ENCODE measurements around the gene XRN2.

The XRN2 gene

DNA sequence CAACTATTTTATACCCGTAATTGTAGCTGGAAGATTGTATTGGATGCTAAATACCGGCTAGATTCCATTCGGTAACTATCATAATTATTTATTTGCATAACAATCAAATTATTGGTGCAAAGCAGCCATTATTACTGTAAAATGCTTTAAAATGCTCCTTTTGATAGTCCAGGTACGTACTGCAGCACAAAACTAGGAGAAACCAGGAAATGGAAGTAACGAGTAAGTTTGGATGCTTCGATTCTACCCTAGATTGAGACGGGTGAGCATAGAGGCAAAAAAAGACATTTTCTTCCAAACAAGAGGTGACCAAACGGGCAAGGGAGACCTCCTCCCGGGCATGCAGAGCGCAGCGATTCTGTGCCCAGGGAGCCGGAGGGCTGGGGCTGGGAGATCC is 469 bp upstream of the XRN2 start:
- no peak for DNase-seq

DNA sequence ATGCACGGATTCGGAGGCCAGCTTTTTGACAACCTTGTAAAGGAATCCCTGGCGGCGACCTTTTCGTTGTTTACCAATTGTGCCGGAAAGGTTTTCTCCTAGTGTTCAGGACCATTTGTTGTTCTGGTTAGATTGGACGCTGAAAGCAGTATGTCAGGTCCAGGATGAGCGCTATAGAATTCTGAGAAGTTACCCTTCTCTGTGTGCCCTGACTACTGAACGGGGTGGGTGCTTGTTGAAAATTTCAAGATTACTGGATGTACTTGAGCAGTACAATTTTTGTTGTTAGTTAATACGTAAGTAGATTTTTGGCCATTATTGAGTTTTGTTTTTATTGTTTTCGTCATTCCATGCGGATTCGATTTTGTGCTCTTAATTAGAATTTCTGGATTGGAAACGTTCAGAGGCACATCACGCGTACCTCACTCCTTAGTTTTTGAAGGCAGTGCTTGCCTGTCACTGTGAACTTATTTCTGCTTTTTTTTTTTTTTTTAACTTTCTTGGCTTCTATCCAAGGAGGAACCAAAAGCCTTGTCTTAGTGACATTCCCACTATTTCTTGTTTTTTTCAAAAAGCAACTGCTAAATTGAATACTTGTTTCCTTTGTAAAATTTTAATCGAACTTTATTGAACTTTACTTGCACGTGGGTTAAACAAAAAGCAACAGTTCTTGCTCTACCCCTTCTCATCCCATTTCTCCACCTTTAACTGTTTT is 898 bp downstream of the XRN2 start:
- no peak for DNase-seq

DNA sequence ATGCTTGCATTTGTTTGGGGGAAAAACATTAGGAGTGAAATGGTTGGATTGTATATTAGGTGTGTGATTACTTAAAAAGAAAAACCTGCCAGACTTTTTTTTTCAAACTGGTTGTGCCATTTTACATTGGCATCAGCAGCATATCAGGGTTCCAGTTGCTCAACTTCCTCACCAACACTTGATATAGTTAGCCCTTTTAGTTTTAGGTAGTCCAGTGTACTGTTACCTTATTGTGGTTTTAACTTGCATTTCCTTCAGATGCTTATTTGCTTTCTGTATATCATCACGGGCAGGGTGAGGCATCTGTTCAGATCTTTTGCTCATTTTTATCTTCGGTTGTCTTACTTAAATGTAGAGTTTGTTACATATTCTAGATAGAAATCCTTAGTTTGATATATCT is 5.2 kb downstream of the XRN2 start:
- DNase-seq, result no peak

DNA sequence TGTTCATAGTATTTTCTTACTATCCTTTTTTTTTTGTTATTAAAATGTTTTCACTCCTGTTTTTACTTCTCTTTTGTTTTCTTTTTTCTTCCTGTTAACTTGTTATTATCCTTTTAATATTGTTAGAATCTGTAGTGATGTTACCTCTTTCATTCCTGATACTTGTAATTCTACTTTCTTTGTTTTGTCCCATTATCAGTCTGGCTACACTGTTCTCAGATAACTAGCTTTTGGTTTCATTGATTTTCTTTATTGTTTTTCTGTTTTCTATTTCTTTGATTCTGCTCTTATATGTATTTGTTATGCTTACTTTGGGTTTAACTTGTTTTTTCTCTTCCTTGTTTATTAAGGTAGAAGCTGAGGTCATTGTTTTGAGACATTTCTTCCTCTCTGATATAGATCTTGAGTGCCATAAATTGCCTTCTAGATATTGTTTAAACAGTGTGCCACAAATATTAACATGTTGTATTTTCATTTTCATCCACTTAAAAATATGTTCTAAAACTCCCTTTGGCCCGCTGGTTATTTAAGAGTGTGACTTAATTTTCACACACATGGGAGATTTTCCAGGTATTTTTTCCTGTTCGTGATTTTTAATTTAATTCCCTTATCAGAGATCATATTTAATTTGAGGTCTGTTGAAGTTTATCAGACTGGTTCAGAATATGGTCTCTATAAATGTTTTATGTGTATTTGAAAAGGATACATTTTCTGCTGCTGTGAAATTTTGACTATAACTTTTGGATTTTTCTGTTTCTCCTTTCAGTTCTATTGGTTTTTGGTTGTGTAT is 6.7 kb downstream of the XRN2 start:
- no peak for DNase-seq

DNA sequence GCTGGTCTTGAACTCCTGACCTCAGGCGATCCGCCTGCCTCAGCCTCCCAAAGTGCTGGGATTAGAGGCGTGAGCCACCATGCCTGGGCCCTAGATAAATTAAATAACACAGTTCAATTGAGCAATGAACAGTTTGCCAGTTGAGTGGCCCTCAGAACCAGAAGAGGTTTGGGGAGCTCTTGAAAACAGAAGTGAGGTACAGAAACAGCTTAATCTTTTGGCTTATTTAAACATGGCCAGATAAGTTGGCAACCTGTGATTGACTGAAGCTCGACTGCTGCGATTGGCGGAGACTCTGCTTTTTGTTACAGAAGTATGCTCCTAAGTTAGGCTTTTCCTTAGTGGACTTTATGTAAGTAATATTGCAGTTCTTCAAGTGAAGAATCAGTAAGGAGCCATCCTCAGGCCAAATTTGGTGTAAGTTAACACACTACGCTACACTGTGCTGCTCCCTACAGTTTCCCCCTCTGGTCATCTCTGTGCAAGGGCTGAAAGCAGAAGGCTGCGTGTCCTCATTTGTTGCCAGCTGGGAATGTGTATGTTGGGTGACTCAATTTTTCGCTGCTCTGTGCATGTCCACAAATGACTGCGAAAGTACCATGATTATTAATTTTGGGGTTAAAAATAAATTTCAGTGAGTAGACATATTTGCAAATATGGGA is 9.8 kb downstream of the XRN2 start:
- DNase-seq, result no peak

DNA sequence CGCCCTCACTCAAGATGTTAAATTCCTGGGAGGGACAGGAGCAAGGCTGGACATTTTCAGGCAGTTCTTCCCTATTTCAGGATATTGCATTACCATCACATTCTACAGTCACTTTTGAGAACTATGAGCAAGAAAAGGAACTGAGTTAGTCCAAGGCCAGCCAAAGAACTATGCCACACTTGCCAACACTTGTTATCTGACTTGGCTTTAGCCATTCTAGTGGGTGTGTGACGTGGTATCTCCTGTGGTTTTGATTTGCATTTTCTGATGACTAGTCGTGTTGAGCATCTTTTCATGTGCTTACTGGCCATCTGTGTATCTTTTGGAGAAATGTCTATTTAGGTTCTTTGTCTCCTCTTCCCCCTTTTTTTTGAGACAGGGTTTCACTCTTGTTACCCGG is 12.0 kb downstream of the XRN2 start:
- no peak for DNase-seq

DNA sequence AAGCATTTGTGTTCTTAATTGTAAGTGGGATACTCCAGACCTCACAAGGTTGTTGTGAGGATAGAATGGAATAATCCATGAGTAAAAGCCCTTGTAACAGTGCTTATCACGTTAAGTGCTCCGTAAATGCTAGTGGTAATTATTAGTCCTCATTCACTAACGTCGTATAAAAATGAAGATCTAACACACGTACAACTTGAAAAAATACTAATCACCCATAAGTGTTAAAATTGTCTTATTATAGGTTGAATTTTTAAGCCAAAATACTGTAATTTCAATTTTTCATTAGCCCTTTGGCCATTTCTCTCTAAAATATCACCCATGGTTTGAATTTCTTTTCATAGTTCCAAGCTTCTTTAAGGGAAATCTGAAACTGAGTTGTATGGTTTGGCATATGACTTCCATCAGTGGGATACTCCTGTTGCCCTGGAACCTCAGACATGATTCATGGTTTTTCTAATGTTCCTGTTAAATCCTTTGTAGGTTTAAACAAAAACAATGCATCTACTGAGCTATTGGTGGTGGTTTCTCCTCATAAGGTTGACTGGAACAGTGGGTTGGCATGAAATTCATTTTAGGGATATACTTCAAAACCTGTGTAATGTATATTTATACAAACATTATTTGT is 19.1 kb downstream of the XRN2 start:
- DNase-seq, result no peak

DNA sequence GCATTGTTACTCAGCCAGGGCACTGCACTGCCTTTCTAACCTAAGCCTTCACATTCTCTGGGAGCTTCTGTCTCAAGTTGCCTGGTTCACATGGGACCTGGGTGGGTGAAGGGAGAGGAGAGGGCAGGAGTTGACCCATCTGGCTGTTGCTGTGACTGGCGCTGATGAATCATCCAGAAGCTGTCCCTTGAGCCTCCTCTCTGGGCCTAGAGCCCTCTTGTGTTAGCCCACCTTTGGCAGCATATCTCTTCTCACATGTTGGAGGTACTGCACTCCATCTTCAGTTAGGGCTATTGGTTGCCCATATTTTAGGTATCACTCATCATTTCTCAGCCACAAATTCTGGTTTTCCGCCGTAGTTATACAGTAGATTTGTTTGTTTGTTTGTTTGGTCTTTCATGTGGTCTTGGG is 19.8 kb downstream of the XRN2 start:
- no peak for DNase-seq

DNA sequence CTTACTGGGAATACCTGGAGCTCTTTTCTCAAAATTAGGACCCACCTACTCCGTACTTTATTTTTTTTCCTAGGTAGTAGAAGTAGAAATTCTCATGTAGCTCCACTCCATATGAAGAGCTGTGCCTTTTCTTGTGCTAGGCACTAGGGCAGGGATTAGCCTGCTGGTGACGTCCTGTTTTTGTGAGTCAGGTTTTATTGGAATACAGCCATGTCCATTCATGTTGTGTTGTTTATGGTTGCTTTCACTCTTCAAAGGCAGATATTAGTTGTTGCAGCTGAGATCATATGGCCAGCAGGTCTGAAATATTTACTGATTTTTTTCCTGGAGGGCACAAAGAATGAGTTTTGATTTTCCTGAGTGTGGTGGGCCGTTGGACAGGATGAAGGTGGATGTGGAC is 20.5 kb downstream of the XRN2 start:
- no peak for DNase-seq

DNA sequence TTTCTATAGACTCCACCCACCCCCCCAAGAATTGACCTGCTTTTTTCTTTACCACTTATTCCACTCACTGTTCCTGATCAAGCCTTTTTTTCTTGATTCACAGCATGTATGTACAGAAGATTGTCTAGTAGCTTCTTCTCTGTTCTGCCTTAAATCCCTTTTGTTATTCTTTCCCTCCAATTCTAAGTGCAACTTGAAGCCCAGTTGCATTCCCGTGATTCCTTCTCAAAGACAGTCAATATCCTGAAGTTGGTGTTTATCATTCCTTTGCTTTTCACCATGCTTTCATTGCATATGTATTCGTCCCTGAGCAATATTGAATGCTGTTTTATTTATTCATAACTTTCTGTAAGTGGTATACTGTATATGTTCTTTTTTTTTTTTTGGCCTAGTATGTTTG is 21.0 kb downstream of the XRN2 start:
- no peak for DNase-seq

DNA sequence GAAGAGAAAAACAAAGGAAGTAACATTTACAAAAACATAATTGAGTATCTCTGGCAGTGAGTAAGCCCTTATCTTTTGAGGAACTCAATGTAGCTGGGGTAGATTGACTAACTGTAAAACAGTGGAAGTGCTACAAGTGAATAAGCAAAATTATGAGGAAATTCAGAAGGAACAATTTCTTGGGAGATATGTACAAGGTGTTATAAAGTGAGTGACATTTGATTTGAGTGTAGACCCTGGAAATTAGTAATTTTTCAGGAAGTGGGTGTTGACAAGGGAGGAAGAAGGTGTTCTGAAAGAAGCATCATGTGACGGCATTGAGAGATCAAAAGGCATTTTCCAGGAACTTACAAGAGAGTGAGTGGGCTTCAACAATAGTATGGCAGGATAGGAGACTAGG is 22.2 kb downstream of the XRN2 start:
- no peak for DNase-seq

DNA sequence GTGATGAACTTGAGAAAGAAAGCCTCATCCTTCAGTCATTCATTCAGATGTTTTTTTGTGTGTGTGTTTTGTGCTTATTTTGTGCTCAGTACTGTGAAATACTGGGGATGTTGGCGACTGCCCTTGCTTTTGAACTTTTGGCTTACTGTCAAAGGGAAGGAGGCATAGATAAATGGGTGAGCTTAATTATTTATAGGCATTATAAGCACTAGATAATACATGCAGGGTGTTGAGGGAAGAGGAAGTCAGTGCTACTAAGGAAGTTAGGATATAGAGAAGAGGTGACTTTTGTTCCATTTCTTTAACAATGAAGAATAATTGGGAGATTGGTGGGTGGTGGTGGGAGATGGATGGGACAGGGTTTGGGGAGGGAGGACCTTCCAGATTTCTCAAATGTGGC is 23.6 kb downstream of the XRN2 start:
- DNase-seq, result no peak

DNA sequence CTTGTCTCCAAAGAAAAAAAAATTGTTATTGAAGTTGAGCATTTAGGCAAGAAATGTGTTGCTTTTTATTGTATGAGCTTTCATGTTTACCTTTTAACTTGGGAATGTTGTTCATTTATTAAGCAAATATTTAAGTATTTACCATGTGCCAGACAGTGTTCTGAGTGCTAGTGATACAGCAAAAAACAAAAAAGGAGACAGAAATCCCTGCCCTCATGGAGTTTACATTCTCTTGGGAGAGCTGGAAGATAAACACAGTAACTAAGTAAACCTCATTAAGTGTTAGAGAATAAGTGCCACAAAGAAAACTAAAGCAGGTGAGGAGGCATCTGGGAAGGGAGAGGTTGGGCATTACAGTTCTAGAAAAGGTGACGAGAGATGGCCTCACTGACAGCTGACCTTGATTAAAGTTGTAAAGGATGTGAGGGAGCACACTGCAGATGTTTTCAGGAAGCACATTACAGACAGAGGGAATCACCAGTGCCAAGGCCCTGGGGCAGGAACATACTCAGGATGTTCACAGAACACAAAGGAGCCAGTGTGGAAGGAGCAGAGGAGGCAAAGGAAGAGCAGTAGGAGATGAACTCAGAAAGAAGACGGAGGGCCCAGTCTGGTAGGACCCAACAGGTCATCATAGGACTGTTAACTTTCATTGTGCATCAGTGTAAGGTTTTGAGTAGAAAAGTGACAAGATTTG is 33.5 kb downstream of the XRN2 start:
- DNase-seq, result no peak

DNA sequence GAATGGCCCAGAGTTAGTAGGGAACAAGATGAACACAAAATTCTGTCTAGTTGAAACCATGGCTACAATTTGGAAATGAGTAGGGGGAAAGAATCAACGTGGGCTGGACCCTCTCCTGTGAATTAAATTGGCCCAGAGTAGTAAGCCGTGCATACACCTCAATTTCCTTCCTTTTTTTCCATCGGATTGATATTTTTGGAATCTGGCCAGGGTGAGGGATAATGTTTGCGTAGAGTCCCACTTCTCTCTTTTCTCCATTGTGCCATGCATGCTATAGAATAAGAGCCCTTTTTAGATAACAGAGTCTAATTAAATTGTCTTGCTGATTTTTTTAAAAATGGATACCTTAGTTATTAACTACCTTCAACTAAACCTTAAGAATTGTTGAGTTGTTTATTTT is 35.2 kb downstream of the XRN2 start:
- DNase-seq, result no peak

DNA sequence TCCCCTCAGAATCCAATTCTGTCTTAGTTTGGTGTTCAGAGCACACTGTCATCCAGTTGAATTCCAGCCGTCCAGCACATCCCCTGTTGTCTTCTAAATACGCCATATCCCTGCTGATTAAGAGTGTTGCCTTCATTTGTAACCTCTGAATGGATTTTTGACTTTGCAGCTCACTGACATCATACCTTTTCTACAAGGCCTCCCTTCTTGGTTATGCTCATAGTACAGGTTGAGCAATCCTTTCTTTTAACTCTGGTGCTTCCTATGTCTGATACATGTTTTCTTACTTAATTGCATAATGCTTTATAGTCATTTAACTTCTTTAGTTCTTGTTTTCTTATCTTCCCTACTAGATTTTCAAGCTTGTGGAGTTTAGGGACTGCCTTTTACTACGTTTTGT is 36.4 kb downstream of the XRN2 start:
- no peak for DNase-seq

DNA sequence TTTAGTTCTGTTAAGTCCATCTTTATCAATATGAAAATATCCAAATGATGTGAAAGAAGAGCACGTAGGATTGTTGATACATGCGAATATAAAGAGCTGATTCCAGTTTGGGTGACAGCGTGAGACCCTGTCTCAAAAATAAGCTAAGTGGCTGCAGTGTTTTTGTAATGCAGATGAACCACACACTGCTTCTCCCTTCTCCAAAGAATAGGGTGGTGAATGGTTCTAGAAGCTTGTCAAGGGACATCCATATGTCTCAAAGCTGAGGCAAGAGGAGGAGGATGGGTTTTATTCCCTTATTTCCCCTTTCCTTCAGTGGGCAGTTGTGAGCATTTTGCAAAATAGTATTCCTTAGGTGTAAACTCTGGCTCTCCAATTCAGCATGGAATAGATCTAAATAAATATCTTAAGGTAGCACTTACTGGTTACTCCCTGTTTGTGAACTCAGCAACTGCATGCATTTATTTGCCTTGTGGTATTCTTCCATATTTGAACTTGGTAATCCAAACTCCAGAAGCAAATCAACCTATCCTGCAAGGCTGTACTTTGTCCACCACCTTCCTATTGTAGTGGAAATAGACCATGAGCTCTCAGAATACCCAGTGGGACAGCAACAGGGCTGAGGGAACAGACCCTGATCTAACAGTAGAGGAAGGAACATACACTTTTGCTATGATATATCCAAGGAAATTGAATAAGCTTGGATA is 38.0 kb downstream of the XRN2 start:
- no peak for DNase-seq

DNA sequence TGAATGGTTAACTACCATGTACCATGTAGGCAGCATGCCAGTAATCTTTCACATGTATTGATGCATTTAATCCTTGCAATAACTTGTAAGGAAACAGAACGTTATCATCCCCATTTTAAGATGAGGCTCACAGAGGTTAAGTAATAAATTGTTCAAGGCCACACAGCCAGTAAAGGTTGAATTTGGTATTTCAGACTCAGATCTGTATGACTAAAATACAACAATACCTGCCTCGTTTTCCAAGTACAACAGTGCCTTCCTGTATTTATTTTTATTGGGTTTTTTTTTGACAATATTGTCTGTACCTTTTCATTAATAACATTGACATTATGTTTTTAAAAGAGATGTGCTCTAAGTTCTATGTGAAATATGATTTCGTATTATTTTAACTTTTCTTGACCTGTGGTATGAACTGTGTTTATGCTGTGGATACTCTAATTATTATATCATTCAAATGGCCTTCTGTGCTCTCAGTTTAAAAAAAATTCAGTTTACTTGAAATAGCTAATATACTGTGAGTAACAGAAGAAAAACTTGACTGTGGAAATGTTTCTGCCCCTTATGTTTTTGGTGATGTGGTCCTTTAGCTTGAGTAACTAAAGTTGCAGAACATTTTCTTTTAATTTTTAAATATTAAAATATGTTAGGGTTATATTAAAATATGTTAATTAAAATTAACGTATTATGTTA is 39.7 kb downstream of the XRN2 start:
- no peak for DNase-seq

DNA sequence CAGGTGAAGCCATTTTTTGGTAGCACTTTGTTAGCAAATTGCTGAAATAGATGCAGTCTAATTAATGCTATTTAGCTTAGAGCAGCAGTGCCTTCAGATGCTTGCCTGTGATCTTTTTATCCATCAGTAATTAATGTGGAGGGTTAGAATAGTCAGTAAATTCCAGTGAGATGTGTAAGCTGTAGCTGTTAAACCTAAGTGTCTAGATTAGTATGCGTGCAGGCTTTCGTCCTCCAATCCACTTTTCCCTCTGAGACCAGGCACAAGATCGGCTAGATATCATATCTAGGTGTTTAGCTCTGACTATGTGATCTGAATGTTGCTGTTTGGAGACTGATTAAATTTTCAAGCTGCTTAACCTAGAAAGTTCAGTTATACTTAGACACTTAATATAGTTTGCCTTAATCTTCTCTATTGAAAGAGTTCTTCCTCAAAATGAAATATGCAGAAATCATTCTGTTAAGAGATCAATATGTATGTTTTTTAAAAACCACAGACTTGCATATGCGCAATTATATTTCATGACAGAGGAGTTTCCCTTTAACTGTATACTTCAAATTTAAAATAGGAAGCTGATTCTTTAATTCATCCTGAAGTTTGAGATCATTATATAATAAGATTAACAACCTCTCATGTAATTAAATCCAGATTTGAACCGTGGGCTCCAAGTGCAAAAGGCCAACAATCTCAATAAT is 41.2 kb downstream of the XRN2 start:
- DNase-seq, result no peak

DNA sequence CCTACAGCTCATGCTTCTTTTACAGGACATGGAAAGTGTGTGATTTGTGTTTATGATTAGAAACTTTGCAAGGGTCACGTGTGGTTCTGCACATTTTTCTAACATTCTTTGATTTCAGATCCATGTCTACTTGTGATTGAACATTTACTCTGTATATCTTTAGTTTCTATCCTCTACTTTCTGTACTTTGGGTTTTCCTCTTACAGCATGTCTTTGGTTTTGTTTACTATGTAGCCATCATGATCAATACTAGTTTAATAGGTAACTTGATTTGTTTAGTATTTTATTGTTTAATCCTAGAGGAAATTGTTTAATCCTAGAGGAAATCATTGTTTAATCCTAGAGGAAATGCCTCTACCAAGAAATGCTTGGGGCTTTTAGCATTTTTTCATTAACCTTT is 41.8 kb downstream of the XRN2 start:
- no peak for DNase-seq

DNA sequence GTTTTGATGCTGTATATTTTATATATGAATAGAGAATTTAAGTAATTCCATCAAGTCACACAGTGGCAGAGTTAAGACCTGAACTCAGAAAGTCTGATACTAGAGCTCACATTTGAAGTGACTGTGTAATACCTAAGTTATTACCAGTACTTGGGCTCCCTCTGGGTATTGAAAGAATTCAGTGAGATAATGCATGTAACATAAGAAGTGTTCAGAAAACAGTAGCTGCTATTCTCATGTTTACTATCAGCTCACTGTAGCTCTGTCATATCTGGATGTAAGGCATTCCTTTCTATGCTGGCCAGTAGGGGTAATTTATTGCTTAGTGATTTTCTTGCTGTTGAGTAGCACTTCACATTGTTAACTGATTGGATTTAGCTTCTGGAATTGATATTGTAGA is 49.6 kb downstream of the XRN2 start:
- DNase-seq, result no peak

DNA sequence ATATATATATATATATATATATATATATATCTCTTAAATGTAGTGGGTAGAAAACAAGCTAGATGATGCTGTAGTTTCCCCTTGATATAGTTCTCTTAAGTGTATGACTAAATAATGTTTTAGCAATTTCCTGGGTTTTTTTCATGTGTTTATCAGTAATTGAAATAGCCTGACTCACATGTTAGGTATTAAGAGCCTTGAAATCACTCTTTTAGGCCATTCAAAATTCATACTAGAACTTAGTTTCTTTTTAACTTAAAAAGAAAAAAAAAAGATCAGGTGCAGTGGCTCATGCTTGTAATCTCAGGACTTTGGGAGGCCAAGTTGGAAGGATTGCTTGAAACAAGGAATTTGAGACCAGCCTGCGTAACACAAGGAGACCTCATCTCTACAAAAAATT is 50.1 kb downstream of the XRN2 start:
- DNase-seq, result no peak
